Gastrocnemius medialis (tissue), 4 donors: ENCODE results near the gene RWDD3. TPM values are rescaled to one million over a fixed set of nuclear protein-coding genes. Genes with fewer than 3 reads are reported as not detected.

Source experiments
- ATAC-seq, 2 donors: fragments of 150-250 bp; one replicate each; pipeline ENCODE4 v1.9.1; 2016
- DNase-seq, 2 donors: peaks; one replicate each; pipeline ENCODE4 v3.0.0-alpha.2; 2019
- H3K27ac ChIP-seq, 4 donors: fragments of 200-600 bp; sonication (generic); 1 replicate in 1 of 4; 2 replicates in 3 of 4; pipeline ENCODE4 v1.5.1; 2016 to 2018; ENCODE audit warnings: mild to moderate bottlenecking in 2 of 4, moderate library complexity in 1 of 4
- H3K27me3 ChIP-seq, 3 donors: fragments of 200-600 bp; sonication (generic) in 2 of 3; 1 replicate in 1 of 3; 2 replicates in 2 of 3; pipeline versions ENCODE4 v1.5.1 to v1.6.0; 2016 to 2019; ENCODE audit warnings: mild to moderate bottlenecking in 1 of 3, moderate library complexity in 1 of 3
- H3K36me3 ChIP-seq, 2 donors: fragments of 200-600 bp; sonication (generic) in 1 of 2; one replicate each; pipeline ENCODE4 v1.5.1; 2017 to 2018
- H3K4me1 ChIP-seq, 2 donors: fragments of 200-600 bp; sonication (generic) in 1 of 2; one replicate each; pipeline ENCODE4 v1.5.1; 2016 to 2017; ENCODE audit warnings: mild to moderate bottlenecking in 2 of 2
- H3K4me3 ChIP-seq, 4 donors: fragments of 200-600 bp; sonication (generic) in 3 of 4; 1 replicate in 1 of 4; 2 replicates in 3 of 4; pipeline ENCODE4 v1.5.1; 2016 to 2019; ENCODE audit warnings: mild to moderate bottlenecking in 2 of 4
- H3K9me3 ChIP-seq, 3 donors: fragments of 200-600 bp; sonication (generic) in 2 of 3; 1 replicate in 1 of 3; 2 replicates in 2 of 3; pipeline ENCODE4 v1.5.1; 2016 to 2019
- POLR2A ChIP-seq, 2 donors: fragments of 450-650 bp; IDR thresholded peaks; one replicate each; pipeline ENCODE4 v1.6.1; 2017; ENCODE audit warnings: antibody characterized with exemption in 2 of 2, mild to moderate bottlenecking in 2 of 2, moderate library complexity in 2 of 2
- in situ Hi-C, 4 donors: fragments of 200-750 bp; cut with MboI; loops; one replicate each; pipeline versions ENCODE4 v1.15.0 to v1.8.0; 2017; ENCODE audit warnings: low sequenced_read_pairs in 4 of 4
- intact Hi-C: fragments of 100-400 bp; cut with DNase I; formaldehyde crosslinking; loops from one replicate; pipeline ENCODE4 v1.15.1; 2023; ENCODE audit warnings: low total_unique reads
- total RNA-seq, 4 donors: library from RNA; depleted of rRNA; stranded (reverse); fragments of >200 nt; gene quantifications; one replicate each; pipeline versions ENCODE4 v1.1.0 to v1.2.3, GENCODE V29; 2016
- TF ChIP-seq, protein P1 (sequence below), 5 experiments: fragments of 450-650 bp in 3 of 5; fragments of 200-600 bp in 2 of 5; sonication (generic) in 2 of 5; IDR thresholded peaks in 4 of 5; conservative IDR thresholded peaks in 1 of 5; 1 replicate in 4 of 5; 2 replicates in 1 of 5; pipeline ENCODE4 v1.5.1; 2016 to 2019; ENCODE audit warnings: antibody characterized with exemption in 5 of 5, mild to moderate bottlenecking in 3 of 5, moderate library complexity in 3 of 5

RWDD3 gene
- total RNA-seq, 4 donors from 2014 or later: 3.2 to 12.7 (median 6.6) TPM

GRCh38 chr1:95276429-95276828, 42.4 kb downstream of the RWDD3 start:
- in situ Hi-C loops (no loop called here), intact Hi-C loops (no loop called here)
- DNase-seq (no peak), ATAC-seq (no peak)
- Histone ChIP-seq H3K9me3 (no peaks in the 10 kb centered on the region), H3K36me3 (no peaks in the 10 kb centered on the region), H3K4me3 (no peak overlapping the region), H3K4me1 (no peaks in the 10 kb centered on the region), H3K27ac (no peak overlapping the region), H3K27me3 (no peaks in the 10 kb centered on the region)
- TF ChIP-seq, protein P1, sequence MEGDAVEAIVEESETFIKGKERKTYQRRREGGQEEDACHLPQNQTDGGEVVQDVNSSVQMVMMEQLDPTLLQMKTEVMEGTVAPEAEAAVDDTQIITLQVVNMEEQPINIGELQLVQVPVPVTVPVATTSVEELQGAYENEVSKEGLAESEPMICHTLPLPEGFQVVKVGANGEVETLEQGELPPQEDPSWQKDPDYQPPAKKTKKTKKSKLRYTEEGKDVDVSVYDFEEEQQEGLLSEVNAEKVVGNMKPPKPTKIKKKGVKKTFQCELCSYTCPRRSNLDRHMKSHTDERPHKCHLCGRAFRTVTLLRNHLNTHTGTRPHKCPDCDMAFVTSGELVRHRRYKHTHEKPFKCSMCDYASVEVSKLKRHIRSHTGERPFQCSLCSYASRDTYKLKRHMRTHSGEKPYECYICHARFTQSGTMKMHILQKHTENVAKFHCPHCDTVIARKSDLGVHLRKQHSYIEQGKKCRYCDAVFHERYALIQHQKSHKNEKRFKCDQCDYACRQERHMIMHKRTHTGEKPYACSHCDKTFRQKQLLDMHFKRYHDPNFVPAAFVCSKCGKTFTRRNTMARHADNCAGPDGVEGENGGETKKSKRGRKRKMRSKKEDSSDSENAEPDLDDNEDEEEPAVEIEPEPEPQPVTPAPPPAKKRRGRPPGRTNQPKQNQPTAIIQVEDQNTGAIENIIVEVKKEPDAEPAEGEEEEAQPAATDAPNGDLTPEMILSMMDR (IDR thresholded peaks at IDR 0.05 in 4 of 5, conservative IDR thresholded peaks at IDR 0.05 in 1 of 5): no peak
- TF ChIP-seq POLR2A (IDR thresholded peaks at IDR 0.05): no peak

GRCh38 chr1:95278173-95279006, 44.4 kb downstream of the RWDD3 start:
- H3K9me3 ChIP-seq: no peaks in the 10 kb centered on the region
- intact Hi-C loops: no loop called here
- no peaks in the 10 kb centered on the region for H3K27me3 ChIP-seq
- no peak for TF ChIP-seq POLR2A (IDR thresholded peaks at IDR 0.05)
- TF ChIP-seq, protein P1 (IDR thresholded peaks at IDR 0.05 in 4 of 5, conservative IDR thresholded peaks at IDR 0.05 in 1 of 5): no peak
- no peak overlapping the region for H3K4me3 ChIP-seq
- ATAC-seq (no peak), DNase-seq (no peak)
- in situ Hi-C loops: no loop called here
- no peaks in the 10 kb centered on the region for H3K36me3 ChIP-seq
- H3K27ac ChIP-seq: no peak overlapping the region
- H3K4me1 ChIP-seq: no peaks in the 10 kb centered on the region

DNA sequence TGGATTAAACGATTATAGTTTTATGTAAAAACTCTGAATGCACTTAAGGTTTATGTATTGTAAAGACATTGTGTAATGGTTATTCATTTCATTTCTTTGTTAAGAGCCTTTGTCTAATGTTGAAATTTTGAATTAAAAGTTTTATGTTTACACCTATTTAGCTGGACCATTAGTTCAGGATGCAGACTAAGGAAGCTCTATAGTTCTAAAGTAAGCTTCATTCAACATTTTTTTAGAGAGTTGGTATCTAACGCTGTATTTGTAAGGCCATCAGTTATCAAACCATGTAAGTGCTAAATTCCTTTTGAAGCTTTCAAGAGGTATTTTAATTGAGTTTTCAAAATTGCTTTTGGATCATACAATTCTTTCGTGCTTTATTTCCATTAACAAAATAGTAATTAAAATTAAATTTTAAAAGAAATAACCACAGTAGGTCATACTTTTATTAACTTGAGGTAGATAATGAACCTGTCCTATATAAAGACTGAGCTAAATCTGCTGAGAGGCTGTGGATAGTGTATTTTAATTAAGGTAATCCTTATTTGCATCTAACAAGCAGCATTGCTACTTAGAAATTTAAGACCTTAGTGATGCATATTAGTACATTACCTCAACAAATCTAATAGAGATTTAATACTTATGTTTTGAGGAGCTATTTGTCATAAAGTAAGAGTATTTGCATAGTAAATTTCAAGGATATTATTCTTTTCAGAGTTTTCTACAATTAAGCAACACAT, 47.9 kb downstream of the RWDD3 start:
- Histone ChIP-seq H3K27ac (no peak overlapping the region), H3K4me3 (no peak overlapping the region), H3K4me1 (no peaks in the 10 kb centered on the region), H3K27me3 (no peaks in the 10 kb centered on the region), H3K9me3 (no peaks in the 10 kb centered on the region), H3K36me3 (no peaks in the 10 kb centered on the region)
- TF ChIP-seq, protein P1 (IDR thresholded peaks at IDR 0.05 in 4 of 5, conservative IDR thresholded peaks at IDR 0.05 in 1 of 5): no peak
- no peak for TF ChIP-seq POLR2A (IDR thresholded peaks at IDR 0.05)
- ATAC-seq (no peak), DNase-seq (no peak)
- in situ Hi-C loops (no loop called here), intact Hi-C loops (no loop called here)

DNA sequence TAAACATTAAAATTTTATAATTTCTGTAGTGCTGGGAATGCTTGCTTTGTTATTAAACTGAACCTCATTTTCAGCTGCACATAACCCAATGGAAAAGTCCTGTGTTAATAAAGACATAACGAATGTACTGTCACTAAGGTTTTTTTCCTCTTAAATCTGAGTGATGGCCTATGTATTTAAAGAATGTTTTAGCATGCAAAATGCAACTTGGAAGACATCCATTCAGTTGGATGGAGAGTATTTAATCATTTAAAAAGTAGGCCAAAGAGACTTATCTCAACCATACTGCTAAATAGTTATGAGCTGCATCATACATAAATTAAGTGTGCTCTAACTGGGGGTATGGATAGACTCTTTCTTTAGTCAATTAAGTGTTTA, 48.5 kb downstream of the RWDD3 start:
- in situ Hi-C loops: no loop called here
- no peak for DNase-seq
- Histone ChIP-seq H3K4me1 (no peaks in the 10 kb centered on the region), H3K27ac (no peak overlapping the region), H3K9me3 (no peaks in the 10 kb centered on the region), H3K4me3 (no peak overlapping the region), H3K36me3 (no peaks in the 10 kb centered on the region), H3K27me3 (no peaks in the 10 kb centered on the region)
- ATAC-seq: no peak
- intact Hi-C loops: no loop called here
- no peak for TF ChIP-seq POLR2A (IDR thresholded peaks at IDR 0.05)
- TF ChIP-seq, protein P1 (IDR thresholded peaks at IDR 0.05 in 4 of 5, conservative IDR thresholded peaks at IDR 0.05 in 1 of 5): no peak
